GM23338 (cell line): ENCODE data around the gene HSH2D. TPM values are rescaled to one million over a fixed set of nuclear protein-coding genes. Genes with fewer than 3 reads are reported as not detected.

ENCODE experiments used
- ATAC-seq: fragments of 200-7000 bp; cut with Tn5 transposase; 3 replicates; pipeline ENCODE4 v1.9.1; 2020
- DNase-seq: peaks from one replicate; pipeline ENCODE4 v3.0.0-alpha.2; 2015; ENCODE audit warnings: low spot score
- H2AFZ ChIP-seq: fragments of 200-600 bp; sonication (generic); 2 replicates; pipeline ENCODE4 v1.8.0; 2016; ENCODE audit warnings: antibody characterized with exemption, mild to moderate bottlenecking, moderate library complexity
- H3F3A ChIP-seq: fragments of 200-600 bp; sonication (generic); replicated peaks from 2 replicates; pipeline ENCODE4 v1.8.0; 2017; ENCODE audit warnings: antibody characterized with exemption, mixed run types, low read depth
- H3K27ac ChIP-seq: fragments of 200-600 bp; sonication (generic); 2 replicates; pipeline ENCODE4 v1.6.1; 2016; ENCODE audit warnings: low read depth
- H3K27me3 ChIP-seq: fragments of 200-600 bp; sonication (generic); 2 replicates; pipeline ENCODE4 v1.8.0; 2016; ENCODE audit warnings: mild to moderate bottlenecking, mixed run types, moderate library complexity; ENCODE audit not compliant: insufficient read depth
- H3K36me3 ChIP-seq: fragments of 200-600 bp; sonication (generic); 2 replicates; pipeline ENCODE4 v1.8.0; 2016; ENCODE audit warnings: mild to moderate bottlenecking; ENCODE audit not compliant: insufficient read depth
- H3K4me1 ChIP-seq: fragments of 200-600 bp; sonication (generic); 2 replicates; pipeline ENCODE4 v1.8.0; 2016; ENCODE audit warnings: mild to moderate bottlenecking, moderate library complexity; ENCODE audit not compliant: insufficient read depth
- H3K4me2 ChIP-seq: fragments of 200-600 bp; sonication (generic); 2 replicates; pipeline ENCODE4 v1.7.1; 2017; ENCODE audit warnings: mixed run types
- H3K4me3 ChIP-seq: fragments of 200-600 bp; sonication (generic); 2 replicates; pipeline ENCODE4 v1.6.1; 2016; ENCODE audit warnings: mixed run types
- H3K79me2 ChIP-seq: fragments of 200-600 bp; sonication (generic); replicated peaks from 2 replicates; pipeline ENCODE4 v1.8.0; 2017; ENCODE audit warnings: mild to moderate bottlenecking; ENCODE audit not compliant: insufficient read depth
- H3K9me2 ChIP-seq: fragments of 200-600 bp; sonication (generic); 2 replicates; pipeline ENCODE4 v1.8.0; 2017; ENCODE audit not compliant: insufficient read depth
- H4K20me1 ChIP-seq: fragments of 200-600 bp; sonication (generic); replicated peaks from 2 replicates; pipeline ENCODE4 v1.8.0; 2017; ENCODE audit warnings: mild to moderate bottlenecking; ENCODE audit not compliant: insufficient read depth
- H3K27ac Mint-ChIP-seq: 2 replicates; pipeline ENCODE4 v1.8.0; 2020; ENCODE audit warnings: inconsistent platforms, mild to moderate bottlenecking, moderate library complexity, mixed read lengths
- H3K27me3 Mint-ChIP-seq: 3 replicates; pipeline ENCODE4 v1.8.0; 2022; ENCODE audit warnings: low read depth, mild to moderate bottlenecking, moderate library complexity, mixed read lengths, inconsistent platforms; ENCODE audit not compliant: insufficient read depth, poor library complexity
- H3K36me3 Mint-ChIP-seq: 3 replicates; pipeline ENCODE4 v1.8.0; 2021; ENCODE audit warnings: low read depth, mild to moderate bottlenecking, inconsistent platforms, moderate library complexity, mixed read lengths
- H3K4me1 Mint-ChIP-seq: 3 replicates; pipeline ENCODE4 v1.8.0; 2020; ENCODE audit warnings: mild to moderate bottlenecking, inconsistent platforms, mixed read lengths
- H3K4me3 Mint-ChIP-seq: 3 replicates; pipeline ENCODE4 v1.8.0; 2021; ENCODE audit warnings: moderate library complexity, mild to moderate bottlenecking, inconsistent platforms, mixed read lengths
- H3K9me3 Mint-ChIP-seq: 3 replicates; pipeline ENCODE4 v1.8.0; 2020; ENCODE audit warnings: moderate library complexity, mild to moderate bottlenecking, inconsistent platforms, mixed read lengths
- CREB1 ChIP-seq: fragments of 250-450 bp; sonication (Bioruptor Pico); IDR thresholded peaks from 2 replicates; pipeline ENCODE4 v1.5.0; 2020; ENCODE audit warnings: low read depth, mild to moderate bottlenecking, moderate library complexity
- EZH2 ChIP-seq: fragments of 200-600 bp; sonication (generic); IDR thresholded peaks from one replicate; pipeline ENCODE4 v1.8.0; 2017; ENCODE audit warnings: antibody characterized with exemption, mild to moderate bottlenecking, low read depth; ENCODE audit not compliant: unreplicated experiment
- EZH2phosphoT487 ChIP-seq: fragments of 200-600 bp; sonication (generic); IDR thresholded peaks from one replicate; pipeline ENCODE4 v1.8.1; 2018; ENCODE audit warnings: antibody characterized with exemption; ENCODE audit not compliant: unreplicated experiment
- JUNB ChIP-seq: IDR thresholded peaks from one replicate; pipeline ENCODE4 v1.6.1; 2016; ENCODE audit warnings: antibody characterized with exemption; ENCODE audit not compliant: unreplicated experiment
- STAT1 ChIP-seq: IDR thresholded peaks from one replicate; pipeline ENCODE4 v1.6.1; 2016; ENCODE audit warnings: antibody characterized with exemption; ENCODE audit not compliant: unreplicated experiment
- ZNF114 ChIP-seq: fragments of 250-450 bp; sonication (Bioruptor Pico); IDR thresholded peaks from 2 replicates; pipeline ENCODE4 v1.5.0; 2020; ENCODE audit warnings: mild to moderate bottlenecking, moderate library complexity
- ZNF331 ChIP-seq: fragments of 250-450 bp; sonication (Bioruptor Pico); IDR thresholded peaks from 2 replicates; pipeline ENCODE4 v1.5.0; 2020; ENCODE audit warnings: low read depth, mild to moderate bottlenecking, moderate library complexity
- polyA plus RNA-seq: library from polyadenylated mRNA; unstranded; fragments of >200 nt; fragmentation: Nextera tagmentation; extraction: Ambion mirVana; gene quantifications from 2 replicates; pipeline ENCODE4 v1.2.1, GENCODE V29; 2016
- total RNA-seq: library from RNA; depleted of rRNA; stranded (reverse); fragments of >200 nt; shearing (Covaris generic); gene quantifications from 2 replicates; pipeline ENCODE4 v1.2.3, GENCODE V29; 2014
- TF ChIP-seq, protein P1 (sequence below): fragments of 250-450 bp; sonication (Bioruptor Pico); IDR thresholded peaks from 2 replicates; pipeline ENCODE4 v1.5.0; 2020; ENCODE audit warnings: mild to moderate bottlenecking, moderate library complexity
- TF ChIP-seq, protein P2 (sequence below): IDR thresholded peaks from one replicate; pipeline ENCODE4 v1.6.1; 2018; ENCODE audit warnings: antibody characterized with exemption; ENCODE audit not compliant: unreplicated experiment

The HSH2D gene
- total and polyA plus RNA-seq, 2 experiments from 2014 or later = 0.81 to 1.4 TPM

DNA sequence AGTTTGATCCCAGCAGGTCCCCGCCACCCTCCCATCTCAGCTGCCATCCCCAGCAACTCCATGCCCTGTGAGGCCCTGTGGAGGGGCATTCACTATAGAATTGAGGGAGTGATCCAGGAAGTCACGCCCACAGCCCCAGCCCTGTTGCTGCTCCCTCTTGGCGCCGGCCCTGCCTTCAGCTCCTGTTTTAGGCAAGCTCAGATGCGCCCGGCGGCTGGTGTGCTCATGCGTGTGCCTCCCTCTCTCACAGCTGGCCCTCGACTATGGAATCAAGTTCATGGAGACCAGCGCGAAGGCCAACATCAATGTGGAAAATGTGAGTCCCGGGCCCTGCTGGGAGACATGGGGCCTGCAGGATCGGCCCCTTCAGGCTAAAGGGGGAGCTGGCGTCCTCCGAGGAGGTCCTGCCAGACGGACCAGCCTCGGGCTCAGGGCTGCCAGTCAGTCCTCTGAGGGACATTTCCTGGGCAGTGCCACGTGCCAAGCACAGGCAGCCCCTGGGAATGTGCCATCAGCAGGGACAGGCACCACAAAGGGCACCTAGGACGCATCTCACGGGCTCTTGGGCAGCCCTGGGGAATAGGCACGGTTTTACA lies 15.6 kb upstream of the HSH2D start:
- Mint-ChIP-seq H3K27me3 (peaks cover 4% of the 10 kb centered on the region), H3K4me1 (no peaks in the 10 kb centered on the region), H3K4me3 (no peak overlapping the region), H3K9me3 (no peaks in the 10 kb centered on the region; the same call in 2 of the 3 replicates), H3K36me3 (peaks cover 65% of the 10 kb centered on the region), H3K27ac (no peak overlapping the region)
- no peak for ATAC-seq
- Histone ChIP-seq H3K27me3 (no peaks in the 10 kb centered on the region), H3K4me2 (no peak overlapping the region), H3F3A (no peaks in the 10 kb centered on the region), H4K20me1 (peaks cover 3% of the 10 kb centered on the region; the same call in 1 of the 2 replicates), H3K27ac (no peak overlapping the region), H3K79me2 (no peaks in the 10 kb centered on the region), H3K4me1 (no peaks in the 10 kb centered on the region), H2AFZ (no peak overlapping the region), H3K36me3 (peaks cover 14% of the 10 kb centered on the region), H3K9me2 (no peaks in the 10 kb centered on the region), H3K4me3 (no peak overlapping the region)
- TF ChIP-seq EZH2phosphoT487 (no peak), EZH2 (no peak), CREB1 (no peak), ZNF114 (CRISPR knock-in tag) (no peak), JUNB (no peak), STAT1 (no peak), ZNF331 (no peak)
- TF ChIP-seq, protein P1, sequence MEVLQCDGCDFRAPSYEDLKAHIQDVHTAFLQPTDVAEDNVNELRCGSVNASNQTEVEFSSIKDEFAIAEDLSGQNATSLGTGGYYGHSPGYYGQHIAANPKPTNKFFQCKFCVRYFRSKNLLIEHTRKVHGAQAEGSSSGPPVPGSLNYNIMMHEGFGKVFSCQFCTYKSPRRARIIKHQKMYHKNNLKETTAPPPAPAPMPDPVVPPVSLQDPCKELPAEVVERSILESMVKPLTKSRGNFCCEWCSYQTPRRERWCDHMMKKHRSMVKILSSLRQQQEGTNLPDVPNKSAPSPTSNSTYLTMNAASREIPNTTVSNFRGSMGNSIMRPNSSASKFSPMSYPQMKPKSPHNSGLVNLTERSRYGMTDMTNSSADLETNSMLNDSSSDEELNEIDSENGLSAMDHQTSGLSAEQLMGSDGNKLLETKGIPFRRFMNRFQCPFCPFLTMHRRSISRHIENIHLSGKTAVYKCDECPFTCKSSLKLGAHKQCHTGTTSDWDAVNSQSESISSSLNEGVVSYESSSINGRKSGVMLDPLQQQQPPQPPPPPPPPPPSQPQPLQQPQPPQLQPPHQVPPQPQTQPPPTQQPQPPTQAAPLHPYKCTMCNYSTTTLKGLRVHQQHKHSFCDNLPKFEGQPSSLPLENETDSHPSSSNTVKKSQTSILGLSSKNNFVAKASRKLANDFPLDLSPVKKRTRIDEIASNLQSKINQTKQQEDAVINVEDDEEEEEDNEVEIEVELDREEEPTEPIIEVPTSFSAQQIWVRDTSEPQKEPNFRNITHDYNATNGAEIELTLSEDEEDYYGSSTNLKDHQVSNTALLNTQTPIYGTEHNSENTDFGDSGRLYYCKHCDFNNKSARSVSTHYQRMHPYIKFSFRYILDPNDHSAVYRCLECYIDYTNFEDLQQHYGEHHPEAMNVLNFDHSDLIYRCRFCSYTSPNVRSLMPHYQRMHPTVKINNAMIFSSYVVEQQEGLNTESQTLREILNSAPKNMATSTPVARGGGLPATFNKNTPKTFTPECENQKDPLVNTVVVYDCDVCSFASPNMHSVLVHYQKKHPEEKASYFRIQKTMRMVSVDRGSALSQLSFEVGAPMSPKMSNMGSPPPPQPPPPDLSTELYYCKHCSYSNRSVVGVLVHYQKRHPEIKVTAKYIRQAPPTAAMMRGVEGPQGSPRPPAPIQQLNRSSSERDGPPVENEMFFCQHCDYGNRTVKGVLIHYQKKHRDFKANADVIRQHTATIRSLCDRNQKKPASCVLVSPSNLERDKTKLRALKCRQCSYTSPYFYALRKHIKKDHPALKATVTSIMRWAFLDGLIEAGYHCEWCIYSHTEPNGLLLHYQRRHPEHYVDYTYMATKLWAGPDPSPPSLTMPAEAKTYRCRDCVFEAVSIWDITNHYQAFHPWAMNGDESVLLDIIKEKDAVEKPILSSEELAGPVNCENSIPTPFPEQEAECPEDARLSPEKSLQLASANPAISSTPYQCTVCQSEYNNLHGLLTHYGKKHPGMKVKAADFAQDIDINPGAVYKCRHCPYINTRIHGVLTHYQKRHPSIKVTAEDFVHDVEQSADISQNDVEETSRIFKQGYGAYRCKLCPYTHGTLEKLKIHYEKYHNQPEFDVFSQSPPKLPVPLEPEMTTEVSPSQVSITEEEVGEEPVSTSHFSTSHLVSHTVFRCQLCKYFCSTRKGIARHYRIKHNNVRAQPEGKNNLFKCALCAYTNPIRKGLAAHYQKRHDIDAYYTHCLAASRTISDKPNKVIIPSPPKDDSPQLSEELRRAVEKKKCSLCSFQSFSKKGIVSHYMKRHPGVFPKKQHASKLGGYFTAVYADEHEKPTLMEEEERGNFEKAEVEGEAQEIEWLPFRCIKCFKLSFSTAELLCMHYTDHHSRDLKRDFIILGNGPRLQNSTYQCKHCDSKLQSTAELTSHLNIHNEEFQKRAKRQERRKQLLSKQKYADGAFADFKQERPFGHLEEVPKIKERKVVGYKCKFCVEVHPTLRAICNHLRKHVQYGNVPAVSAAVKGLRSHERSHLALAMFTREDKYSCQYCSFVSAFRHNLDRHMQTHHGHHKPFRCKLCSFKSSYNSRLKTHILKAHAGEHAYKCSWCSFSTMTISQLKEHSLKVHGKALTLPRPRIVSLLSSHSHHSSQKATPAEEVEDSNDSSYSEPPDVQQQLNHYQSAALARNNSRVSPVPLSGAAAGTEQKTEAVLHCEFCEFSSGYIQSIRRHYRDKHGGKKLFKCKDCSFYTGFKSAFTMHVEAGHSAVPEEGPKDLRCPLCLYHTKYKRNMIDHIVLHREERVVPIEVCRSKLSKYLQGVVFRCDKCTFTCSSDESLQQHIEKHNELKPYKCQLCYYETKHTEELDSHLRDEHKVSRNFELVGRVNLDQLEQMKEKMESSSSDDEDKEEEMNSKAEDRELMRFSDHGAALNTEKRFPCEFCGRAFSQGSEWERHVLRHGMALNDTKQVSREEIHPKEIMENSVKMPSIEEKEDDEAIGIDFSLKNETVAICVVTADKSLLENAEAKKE (CRISPR knock-in tag) = no peak
- TF ChIP-seq, protein P2, sequence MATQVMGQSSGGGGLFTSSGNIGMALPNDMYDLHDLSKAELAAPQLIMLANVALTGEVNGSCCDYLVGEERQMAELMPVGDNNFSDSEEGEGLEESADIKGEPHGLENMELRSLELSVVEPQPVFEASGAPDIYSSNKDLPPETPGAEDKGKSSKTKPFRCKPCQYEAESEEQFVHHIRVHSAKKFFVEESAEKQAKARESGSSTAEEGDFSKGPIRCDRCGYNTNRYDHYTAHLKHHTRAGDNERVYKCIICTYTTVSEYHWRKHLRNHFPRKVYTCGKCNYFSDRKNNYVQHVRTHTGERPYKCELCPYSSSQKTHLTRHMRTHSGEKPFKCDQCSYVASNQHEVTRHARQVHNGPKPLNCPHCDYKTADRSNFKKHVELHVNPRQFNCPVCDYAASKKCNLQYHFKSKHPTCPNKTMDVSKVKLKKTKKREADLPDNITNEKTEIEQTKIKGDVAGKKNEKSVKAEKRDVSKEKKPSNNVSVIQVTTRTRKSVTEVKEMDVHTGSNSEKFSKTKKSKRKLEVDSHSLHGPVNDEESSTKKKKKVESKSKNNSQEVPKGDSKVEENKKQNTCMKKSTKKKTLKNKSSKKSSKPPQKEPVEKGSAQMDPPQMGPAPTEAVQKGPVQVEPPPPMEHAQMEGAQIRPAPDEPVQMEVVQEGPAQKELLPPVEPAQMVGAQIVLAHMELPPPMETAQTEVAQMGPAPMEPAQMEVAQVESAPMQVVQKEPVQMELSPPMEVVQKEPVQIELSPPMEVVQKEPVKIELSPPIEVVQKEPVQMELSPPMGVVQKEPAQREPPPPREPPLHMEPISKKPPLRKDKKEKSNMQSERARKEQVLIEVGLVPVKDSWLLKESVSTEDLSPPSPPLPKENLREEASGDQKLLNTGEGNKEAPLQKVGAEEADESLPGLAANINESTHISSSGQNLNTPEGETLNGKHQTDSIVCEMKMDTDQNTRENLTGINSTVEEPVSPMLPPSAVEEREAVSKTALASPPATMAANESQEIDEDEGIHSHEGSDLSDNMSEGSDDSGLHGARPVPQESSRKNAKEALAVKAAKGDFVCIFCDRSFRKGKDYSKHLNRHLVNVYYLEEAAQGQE = no peak
- no peak for DNase-seq
